ENCODE results near the gene NAALADL2. TPM values are rescaled to one million over a fixed set of nuclear protein-coding genes. Genes with fewer than 3 reads are reported as not detected.
"Not testable (repeated sequence)": the region's sequence is repeated elsewhere in the genome, so short reads cannot be mapped to it uniquely, and the experiment has no call there.

The NAALADL2 gene
- total RNA-seq, 1 donor from 2014 or later, result 5.2 TPM

DNA sequence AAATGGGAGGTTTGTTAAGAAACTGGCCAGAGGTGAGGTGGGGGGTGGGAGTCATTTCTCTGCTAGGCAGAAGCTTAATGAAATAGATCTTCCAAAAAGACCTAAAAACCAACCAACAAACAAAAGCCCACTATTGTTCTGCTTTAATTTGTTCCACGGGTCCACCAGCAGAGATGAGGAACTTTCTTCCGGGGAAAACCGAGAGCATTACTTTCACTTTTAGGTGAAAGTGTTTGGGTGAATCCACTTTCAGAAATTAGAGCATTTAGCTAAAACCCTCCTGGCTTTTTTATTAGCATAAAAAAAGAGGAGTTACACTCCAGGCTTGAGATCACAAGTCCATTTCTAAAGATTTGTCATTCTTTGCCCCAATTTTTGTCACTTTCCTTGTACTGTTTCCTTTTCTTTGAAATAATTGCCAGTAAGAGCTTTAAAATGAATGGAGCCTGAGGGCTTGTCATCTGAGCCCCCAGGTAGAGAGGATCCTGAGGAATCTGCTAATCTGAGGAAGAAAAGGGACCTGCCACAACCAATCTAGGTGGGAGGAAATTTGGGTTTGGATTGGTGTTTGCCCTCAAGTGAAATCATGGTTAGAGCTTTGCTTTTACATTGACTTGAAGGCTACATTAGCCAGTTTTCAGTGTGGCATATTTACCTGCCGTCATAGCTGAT lies 667.6 kb downstream of the NAALADL2 start:
- DNase-seq (ENCODE audit: missing footprints), result no peak
- no peak for ATAC-seq
- intact Hi-C loops (cut with DNase I), result no loop called here

DNA sequence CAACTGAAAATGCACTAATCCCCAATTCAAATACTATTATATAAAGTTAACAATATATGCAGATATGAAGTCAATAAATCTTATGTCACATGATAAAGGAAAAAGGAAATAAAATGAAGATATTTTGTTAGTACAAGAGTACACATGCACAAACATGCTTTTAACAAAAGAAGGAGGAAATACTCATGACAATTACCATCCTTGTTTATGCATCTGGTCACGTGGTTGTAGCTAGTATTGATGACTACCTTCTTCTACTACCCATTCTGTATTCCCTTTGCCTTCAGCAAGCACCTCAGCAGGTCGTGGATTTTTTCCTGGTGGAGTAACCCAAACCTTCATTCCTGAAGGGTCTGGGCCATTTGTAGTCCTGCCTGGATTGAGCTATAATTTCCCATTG lies 669.6 kb downstream of the NAALADL2 start:
- intact Hi-C loops (cut with DNase I); ATAC-seq; DNase-seq (ENCODE audit: missing footprints): not testable (repeated sequence)

DNA sequence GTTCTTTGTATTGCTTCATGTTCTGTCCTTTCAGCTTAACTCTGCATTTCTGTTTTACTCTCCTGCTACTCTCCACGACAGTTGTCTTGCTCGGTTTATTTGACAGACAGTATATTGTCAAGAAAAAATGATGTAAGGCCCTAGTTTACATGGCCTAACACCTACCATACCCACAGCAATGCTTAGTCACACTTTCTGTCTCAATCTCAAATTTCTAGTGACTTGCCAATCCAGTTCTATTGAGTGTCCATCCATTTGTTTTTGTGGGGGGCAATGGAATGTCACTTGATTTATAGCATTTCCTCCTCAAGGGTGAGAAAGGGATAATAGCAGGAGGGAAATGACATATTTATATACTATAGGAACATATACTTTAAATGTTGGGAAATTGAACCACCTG lies 676.2 kb downstream of the NAALADL2 start:
- intact Hi-C loops (cut with DNase I), result no loop called here
- no peak for ATAC-seq

DNA sequence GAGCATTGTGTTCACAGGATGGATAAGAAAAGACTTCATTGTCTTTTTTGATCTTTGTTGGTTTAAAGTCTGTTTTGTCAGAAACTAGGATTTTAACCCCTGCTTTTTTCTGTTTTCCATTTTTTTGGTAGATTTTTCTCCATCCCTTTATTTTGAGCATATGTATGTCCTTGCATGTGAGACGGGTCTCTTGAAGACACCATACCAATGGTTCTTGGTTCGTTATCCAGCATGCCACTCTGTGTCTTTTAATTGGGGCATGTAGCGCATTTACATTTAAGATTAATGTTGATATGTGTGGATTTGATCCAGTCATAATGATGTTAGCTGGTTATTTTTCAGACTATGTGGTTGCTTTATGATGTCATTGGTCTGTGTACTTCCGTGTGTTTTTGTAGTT lies 687.0 kb downstream of the NAALADL2 start:
- DNase-seq (ENCODE audit: missing footprints) (no peak), ATAC-seq (no peak)
- intact Hi-C loops (cut with DNase I), result no loop called here

More for the DNA sequence above, 676.2 kb downstream of the NAALADL2 start:
- DNase-seq (ENCODE audit: missing footprints), result no peak

DNA sequence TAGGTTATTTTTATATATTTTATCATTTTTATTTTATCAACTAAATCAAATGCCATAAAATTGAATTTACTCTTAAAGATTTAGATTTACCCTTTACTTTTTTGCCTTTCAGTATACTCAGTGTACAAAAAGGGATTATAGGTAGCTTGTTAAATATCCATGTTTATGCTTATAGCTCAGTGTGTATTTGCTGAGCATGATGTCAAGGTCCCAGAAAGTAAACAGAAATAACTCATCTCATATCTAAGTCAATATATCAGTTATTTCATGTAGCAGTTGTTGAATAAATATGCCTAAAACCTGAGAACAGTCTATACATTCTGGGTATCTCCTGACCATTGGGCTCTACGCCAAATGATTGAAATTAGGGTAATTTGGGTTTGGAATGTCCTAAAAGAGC lies 693.8 kb downstream of the NAALADL2 start:
- no peak for DNase-seq (ENCODE audit: missing footprints)
- ATAC-seq, result no peak
- intact Hi-C loops (cut with DNase I), result no loop called here

DNA sequence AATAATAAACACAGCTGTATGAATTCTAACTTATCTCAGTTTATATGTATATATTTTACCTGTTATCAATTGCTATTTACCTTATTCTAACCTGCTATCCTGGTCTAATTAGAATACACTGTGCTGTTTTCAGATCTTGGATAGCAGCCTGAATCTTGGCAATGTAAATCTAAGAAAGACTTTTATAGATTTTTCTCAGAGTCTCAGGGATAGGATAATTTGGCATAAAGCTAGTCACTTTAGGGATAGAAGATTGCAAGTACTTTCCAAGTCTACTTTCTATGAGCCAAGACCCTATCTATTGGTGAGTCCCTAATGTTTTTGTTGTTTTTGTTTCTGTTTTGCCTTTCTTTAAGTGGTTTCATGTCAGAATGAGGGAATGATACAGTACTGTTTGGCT lies 695.7 kb downstream of the NAALADL2 start:
- no peak for DNase-seq (ENCODE audit: missing footprints)
- no peak for ATAC-seq
- intact Hi-C loops (cut with DNase I), result no loop called here

DNA sequence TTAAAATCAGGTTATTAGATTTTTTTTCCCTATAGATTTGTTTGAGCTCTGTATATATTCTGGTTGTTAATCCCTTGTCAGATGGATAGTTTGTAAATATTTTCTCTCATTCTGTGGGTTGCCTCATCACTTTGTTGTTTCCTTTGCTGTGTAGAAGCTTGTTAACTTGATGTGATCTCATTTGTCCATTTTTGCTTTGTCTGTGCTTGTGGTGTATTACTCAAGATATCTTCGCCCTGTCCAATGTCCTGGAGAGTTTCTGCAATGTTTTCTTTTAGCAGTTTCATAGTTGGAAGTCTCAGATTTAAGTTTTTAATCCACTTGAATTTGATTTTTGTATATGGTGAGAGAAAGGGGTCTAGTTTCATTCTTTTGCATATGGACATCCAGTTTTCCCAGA lies 699.1 kb downstream of the NAALADL2 start:
- intact Hi-C loops (cut with DNase I), result no loop called here
- no peak for DNase-seq (ENCODE audit: missing footprints)
- no peak for ATAC-seq

DNA sequence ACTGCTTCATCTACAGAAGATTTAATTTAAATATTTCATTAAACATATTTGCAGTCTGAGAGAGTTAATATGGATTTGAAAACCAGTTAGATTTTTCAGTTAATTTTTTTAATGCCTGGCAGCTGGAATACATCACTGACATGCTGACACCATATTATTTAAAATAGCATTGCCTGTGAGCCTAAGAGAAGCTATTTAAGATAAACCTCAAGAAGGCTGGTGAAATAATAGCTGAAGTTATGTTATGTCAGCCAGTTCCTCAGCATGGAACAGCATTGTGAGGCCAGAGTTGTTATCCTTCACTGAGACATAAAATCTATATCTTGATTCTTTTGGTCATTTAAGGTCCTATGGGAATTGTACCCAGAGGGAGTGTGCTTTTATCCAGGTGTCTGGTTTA lies 705.2 kb downstream of the NAALADL2 start:
- ATAC-seq, result no peak
- intact Hi-C loops (cut with DNase I), result no loop called here

DNA sequence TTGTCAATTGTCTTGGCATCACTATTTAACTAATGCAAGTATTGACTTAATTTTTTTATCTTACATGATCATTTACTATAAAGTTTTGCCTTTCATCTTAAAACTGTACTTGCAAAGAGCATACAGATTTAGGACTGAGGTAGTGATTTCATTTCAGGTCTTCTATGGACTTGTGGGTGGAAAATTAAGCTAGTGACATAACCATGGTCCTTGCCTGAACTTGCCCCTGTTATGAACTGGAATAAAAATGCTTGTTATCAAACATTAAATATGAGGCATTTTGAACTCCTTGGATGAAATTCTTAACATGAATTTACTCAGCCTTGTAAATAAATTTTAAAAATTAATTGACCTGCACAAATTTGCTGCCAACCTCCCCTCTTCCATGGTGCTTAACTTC lies 712.0 kb downstream of the NAALADL2 start:
- ATAC-seq, result no peak
- intact Hi-C loops (cut with DNase I), result no loop called here
- DNase-seq (ENCODE audit: missing footprints), result no peak

More for the DNA sequence above, 705.2 kb downstream of the NAALADL2 start:
- DNase-seq (ENCODE audit: missing footprints), result no peak

DNA sequence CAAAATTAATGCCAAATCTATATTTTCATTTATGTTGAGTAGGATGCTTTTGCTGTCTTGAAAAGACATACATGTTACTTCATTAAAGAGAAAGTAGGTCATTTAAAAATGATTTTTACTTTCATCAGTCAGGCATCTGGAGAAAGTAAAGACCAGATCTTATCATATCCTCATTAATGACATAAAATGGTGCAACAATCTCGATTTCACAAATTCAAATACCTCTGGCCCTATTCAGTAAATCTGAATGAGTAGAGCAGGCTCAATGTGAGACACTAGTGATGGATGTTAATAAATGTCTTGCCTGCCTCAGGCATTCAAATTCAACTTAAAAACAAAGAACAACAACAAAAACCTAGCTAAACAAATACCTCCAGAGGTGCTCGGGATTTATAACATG lies 714.1 kb downstream of the NAALADL2 start:
- no peak for DNase-seq (ENCODE audit: missing footprints)

DNA sequence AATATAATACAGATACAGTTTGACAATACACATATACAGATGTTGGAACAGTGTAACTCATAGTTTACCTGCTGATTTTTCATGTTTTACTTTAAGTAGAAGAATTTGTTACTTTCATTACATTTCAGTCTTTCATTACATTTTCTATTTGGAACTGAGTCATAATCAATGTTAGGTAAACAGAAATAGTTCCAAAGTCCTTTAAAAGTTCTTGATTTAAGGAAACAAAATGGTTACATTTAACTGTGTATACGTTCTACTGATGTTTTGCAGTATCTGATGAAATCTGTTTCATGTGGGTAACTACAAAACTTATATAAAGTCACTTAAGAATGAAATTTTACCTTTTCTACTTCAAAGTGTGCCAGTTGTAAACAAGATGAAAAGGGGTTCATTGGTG lies 721.2 kb downstream of the NAALADL2 start:
- ATAC-seq (no peak), DNase-seq (ENCODE audit: missing footprints) (no peak)
- intact Hi-C loops (cut with DNase I), result no loop called here

More for the DNA sequence above, 714.1 kb downstream of the NAALADL2 start:
- no peak for ATAC-seq
- intact Hi-C loops (cut with DNase I), result no loop called here

DNA sequence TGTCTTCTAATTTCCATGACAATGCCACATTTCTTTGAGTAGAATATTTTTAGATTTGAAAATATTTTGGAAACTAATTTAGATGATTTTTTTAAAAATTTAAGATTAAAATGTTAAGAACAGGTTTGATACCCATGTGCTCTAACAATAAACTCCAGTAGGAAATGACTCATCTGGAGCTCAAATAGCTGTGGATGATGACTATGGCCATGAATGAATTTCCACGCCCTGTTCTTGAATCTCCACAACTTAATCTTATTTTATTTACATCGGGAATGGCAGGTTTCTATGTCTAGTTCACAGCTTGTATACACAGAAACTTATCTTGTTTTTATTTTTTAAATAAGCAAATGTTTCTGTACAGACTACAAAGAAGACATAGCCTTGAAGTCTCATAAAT lies 726.8 kb downstream of the NAALADL2 start:
- intact Hi-C loops (cut with DNase I), result no loop called here
- ATAC-seq (no peak), DNase-seq (ENCODE audit: missing footprints) (no peak)

DNA sequence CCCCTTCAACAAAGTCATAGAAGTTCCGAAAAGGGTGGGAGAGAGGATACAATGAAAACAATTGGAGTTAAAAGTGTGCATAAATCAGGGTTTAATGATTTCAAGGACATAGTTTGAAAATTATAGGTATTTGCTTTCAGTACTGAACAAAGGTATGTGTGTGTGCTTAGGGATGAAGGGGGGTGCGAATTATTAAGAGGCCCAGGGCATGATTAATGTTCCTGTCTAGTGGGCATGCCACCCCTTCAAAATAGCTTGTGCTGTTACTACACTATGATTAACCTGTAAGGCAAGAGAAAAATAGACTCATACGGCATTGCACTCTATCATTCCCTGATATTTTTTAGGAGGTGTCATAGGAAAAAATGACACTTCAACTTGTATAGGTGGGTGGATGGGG lies 731.6 kb downstream of the NAALADL2 start:
- DNase-seq (ENCODE audit: missing footprints) (no peak), ATAC-seq (no peak)
- intact Hi-C loops (cut with DNase I), result no loop called here

DNA sequence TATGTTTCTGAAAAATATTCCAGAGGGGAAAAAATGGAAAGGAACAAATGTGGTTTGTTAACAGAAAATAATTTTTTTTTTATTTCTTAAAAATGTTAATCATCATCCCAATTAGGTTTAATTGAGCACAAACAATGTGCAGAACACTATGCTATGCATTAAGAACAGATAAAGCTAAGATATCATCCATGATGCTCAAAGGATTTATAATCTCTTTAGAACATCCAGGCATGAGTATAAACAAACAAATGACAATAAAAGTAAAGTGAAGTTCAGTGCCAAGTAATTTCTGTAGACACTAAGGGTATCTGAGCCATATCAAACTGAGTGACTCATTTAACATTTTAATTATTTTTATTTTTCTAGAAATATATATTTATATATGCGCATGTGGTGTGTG lies 732.2 kb downstream of the NAALADL2 start:
- ATAC-seq (no peak), DNase-seq (ENCODE audit: missing footprints) (no peak)
- intact Hi-C loops (cut with DNase I), result no loop called here

DNA sequence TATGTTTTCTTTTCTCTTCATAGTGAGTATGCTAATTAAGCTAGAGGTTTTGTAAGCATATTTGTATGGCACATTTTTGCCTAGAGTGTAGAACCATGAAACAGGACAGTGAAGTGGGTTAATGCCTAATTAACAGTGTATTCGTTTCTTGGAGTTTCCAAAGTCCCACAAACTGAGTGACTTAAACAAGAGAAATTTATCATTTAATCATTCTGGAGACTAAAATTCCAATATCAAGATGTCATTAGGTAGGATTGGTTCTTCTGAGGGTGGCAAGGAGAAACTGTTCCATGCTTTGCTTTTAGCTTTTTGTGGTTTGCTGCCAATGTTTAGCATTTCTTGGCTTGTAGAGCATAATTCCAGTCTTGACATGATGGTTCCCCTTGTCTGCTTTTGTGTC lies 734.2 kb downstream of the NAALADL2 start:
- no peak for DNase-seq (ENCODE audit: missing footprints)
- intact Hi-C loops (cut with DNase I), result no loop called here
- no peak for ATAC-seq

DNA sequence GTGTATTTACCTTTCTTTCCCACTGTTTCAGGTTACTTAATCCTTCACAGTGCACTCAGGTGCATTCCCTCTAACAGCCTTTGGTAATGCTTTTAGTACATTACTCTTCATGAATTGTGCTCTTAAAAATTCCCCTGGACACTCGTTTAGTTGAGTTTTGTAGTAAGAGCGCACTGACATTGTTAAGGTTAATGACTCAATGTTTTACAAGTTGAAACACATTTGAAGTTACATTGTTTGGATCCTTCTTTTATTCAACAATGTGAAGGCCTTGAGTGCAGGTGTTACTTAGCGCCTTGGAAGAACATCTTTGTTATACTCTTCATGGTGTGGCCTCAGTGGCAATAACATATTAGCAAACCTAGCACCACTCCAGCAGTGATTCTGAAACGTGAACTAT lies 739.6 kb downstream of the NAALADL2 start:
- ATAC-seq (no peak), DNase-seq (ENCODE audit: missing footprints) (no peak)
- intact Hi-C loops (cut with DNase I), result no loop called here

DNA sequence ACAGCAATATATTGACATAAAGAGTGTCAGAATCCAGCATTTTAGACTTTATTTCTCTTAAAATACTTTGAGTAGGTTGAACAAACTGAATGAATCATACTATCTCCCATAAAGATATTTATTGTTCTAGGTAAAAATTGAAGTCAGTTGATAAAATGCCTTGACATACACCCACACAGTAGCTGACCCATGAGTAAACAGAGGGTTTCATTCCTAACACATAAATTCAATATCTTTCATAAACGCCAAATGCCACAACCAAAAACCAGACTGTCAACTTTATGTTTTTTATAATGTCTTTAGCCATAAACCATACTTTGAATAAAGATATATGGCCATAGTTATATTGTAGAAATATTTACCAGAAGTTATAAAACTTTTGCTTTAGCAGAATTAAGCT lies 742.4 kb downstream of the NAALADL2 start:
- ATAC-seq (no peak), DNase-seq (ENCODE audit: missing footprints) (no peak)
- intact Hi-C loops (cut with DNase I), result no loop called here

DNA sequence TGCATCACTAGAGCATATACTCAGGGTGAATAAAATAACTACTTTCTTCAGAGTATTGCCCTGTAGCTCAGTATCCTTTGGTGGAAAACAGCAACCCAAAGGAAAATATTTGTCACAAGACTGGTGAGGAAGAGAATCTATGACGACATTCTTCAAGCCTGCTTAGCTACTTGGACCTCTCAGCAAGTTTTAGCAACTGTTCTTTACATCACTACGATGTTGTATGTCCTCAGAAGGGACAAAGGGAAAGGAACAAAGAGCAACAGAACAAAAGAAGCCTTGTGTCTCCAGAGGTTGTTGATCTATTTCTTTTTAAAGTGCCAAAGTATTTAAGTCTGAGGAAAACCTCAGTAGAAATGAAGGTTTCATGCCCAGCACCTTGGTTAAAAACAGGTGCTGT lies 746.7 kb downstream of the NAALADL2 start:
- no peak for ATAC-seq
- intact Hi-C loops (cut with DNase I), result no loop called here
- DNase-seq (ENCODE audit: missing footprints), result no peak

DNA sequence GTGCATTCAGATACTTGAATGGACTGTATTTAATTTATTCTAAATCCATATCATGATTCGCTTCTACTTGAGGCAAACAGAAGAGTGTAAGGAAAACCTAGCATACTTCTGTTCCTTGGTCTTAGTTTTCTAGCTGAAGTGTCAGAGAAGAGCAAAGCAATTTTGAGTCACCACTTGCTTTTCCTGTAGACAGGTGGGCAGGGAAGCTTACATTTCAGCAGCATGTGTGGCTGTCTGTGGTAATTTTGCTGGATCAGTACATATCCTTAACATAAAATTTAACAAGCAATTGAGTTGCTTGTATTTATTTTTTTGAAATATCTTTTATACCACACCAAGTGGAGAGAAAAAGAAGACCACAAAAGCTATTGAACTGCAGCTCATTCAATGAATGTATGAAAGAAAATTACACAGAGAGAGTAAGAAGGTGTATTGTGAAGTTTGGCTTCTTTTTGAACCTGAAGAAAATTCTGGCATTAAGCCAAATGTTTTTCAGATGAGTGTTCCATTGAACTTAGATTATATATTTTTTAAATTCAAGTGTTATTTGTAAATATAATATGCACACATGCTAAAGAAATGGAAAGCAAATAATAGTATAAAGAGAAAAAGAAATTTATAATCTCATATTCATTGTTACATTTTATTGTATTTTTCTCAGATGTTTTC lies 747.6 kb downstream of the NAALADL2 start:
- no peak for ATAC-seq
- intact Hi-C loops (cut with DNase I), result no loop called here
- DNase-seq (ENCODE audit: missing footprints), result no peak

DNA sequence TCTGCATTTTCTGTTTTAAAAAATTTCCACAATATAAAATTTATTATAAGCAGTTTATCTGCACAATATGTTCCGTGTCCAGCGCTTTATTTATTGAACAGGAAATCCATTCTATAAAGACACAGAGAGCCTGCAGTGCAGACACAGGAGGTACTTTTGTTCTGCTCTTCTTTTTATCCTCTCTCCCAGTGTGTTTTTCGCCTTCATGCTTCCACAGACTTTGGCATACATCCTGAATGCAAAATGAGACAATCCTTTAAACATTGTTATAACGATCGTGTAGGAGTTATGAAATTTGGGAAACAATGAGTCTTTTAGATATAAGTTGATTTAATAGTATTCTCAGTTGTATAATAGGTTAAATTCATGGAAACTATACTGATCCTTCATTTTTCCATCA lies 749.2 kb downstream of the NAALADL2 start:
- DNase-seq (ENCODE audit: missing footprints), result no peak
- no peak for ATAC-seq
- intact Hi-C loops (cut with DNase I), result no loop called here

DNA sequence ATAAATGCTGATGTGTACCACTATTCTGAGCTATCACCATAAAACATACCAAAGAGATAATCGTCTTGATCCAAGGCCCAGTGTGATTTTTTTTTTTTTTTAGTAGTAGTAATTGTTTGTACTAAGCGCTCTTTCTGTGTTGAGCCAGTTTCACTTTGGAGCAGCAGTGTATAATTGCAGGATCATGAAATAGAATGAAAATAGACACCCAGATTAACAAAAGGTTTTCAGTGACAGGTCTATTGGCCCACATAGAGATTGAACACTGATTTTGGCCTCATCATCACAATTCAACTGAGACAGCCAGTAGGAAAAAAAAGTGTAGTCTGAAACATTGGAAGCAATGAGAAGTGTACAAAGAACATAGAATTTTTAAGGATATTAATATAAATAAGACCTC lies 749.8 kb downstream of the NAALADL2 start:
- intact Hi-C loops (cut with DNase I), result no loop called here
- DNase-seq (ENCODE audit: missing footprints) (no peak), ATAC-seq (no peak)

Measured in Right ventricle myocardium inferior (tissue), 1 donor.